GM18505 (cell line): ENCODE data around the gene TRIM56.

ENCODE experiments used
- ATAC-seq: cut with Tn5 transposase; IDR thresholded peaks from one replicate; pipeline ENCODE4 v1.9.1; 2021; ENCODE audit not compliant: unreplicated experiment
- POLR2A ChIP-seq: IDR thresholded peaks from 4 replicates; pipeline ENCODE4 v1.6.1; 2011; ENCODE audit warnings: borderline replicate concordance; ENCODE audit not compliant: insufficient read depth, insufficient read length; ENCODE audit errors: extremely low read depth

Gene TRIM56

GRCh38 chr7:101140746-101141382, 55.6 kb downstream of the TRIM56 start:
- no peak for ATAC-seq
- no peak for TF ChIP-seq POLR2A
